ENCODE data around the gene DOK6.
"Not testable (repeated sequence)": the region's sequence is repeated elsewhere in the genome, so short reads cannot be mapped to it uniquely, and the experiment has no call there.

The DOK6 gene

GRCh38 chr18:69631281-69631680 is 230.6 kb downstream of the DOK6 start:
- no peak for DNase-seq

- no peak for DNase-seq
Observed at GRCh38 chr18:69635482-69635881, 234.8 kb downstream of the DOK6 start.

GRCh38 chr18:69636529-69637301 is 236.0 kb downstream of the DOK6 start:
- peak; percentile 7 for DNase-seq

DNA sequence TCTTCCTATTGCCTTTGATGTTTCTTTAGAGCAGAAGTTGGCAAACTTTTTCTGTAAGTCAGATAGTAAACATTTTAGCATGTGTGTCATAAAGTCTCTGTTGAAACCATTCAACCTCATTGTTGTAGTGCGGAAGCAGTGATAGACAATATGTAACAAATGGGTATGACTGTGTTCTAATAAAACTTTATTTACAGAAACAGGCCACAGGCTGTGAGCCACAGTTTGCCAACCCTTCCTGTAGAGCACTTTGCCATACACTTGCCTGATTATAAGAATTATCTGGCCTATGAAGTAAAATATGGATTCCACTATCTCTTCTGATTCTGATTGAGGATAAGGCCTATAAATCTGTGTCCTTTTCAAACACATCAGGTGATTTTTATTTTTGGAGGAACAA is 237.4 kb downstream of the DOK6 start:
- no peak for DNase-seq

- no peak for DNase-seq
Observed at GRCh38 chr18:69647702-69648101, 247.0 kb downstream of the DOK6 start.

DNA sequence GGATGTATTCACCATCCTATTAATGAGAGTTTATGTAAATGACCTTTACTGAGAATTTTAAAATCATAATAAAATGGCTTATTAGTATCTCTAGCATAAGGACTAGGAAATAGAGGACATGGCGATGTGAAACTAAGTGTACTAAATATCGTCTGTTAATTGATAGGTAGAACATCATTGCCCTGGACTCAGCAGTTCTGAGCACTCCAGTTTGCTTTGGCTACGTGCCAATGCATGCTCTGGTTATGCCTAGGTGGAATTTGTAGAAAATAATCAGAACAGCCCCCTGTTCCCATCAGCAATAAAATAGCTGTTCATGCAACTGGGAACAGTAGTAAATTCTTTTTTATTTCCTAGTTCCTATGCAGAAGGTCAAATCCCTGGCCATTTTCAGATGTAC is 247.8 kb downstream of the DOK6 start:
- DNase-seq: no peak

- DNase-seq: no peak
Observed at GRCh38 chr18:69649684-69650083, 249.0 kb downstream of the DOK6 start.

GRCh38 chr18:69651243-69651642 is 250.6 kb downstream of the DOK6 start:
- no peak for DNase-seq

- no peak for DNase-seq
Observed at GRCh38 chr18:69655816-69656215, 255.1 kb downstream of the DOK6 start.

- no peak for DNase-seq
Observed at GRCh38 chr18:69658103-69658502, 257.4 kb downstream of the DOK6 start.

DNA sequence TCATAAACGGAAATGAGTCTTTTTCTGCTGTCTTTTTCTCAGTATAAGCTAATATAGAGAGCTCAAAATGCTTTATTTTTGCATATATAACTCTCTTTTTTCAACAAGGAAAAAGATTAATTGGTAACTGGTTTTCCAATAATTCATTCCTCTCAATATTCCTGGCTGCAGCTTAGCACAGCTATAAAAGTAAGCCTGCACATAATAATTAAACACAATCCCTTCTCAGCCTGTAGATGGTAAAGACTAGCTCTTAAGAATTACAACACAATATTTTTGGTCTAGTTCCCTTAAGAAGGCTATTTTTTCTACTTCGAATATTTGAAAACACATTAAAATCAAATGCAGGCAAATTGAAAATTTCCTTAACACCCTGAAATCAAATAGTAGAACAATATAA is 258.0 kb downstream of the DOK6 start:
- no peak for DNase-seq

DNA sequence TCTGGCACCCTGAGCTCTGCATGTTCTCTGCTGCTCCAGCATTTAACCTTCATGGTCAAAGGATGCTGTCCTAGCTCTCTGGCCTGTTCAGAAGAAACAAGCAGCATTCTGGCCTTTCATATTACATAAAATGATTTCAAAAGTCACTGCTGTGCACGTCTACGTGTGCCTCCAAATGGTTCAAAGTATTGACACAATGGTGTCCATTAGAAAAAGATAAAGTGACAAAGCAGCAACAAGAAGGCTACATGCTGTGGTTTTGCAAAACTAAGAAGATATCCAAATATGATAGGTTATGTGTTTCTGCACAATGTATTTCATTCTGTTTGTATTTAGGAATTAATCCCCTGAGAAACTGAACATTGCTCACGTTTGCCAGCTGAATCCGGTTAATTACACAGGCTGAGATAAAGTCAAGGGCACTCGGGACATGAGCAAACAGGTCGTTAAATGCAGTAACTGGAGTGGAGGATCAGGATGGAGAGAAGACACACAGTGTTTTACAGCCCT is 258.5 kb downstream of the DOK6 start:
- DNase-seq: no peak

DNA sequence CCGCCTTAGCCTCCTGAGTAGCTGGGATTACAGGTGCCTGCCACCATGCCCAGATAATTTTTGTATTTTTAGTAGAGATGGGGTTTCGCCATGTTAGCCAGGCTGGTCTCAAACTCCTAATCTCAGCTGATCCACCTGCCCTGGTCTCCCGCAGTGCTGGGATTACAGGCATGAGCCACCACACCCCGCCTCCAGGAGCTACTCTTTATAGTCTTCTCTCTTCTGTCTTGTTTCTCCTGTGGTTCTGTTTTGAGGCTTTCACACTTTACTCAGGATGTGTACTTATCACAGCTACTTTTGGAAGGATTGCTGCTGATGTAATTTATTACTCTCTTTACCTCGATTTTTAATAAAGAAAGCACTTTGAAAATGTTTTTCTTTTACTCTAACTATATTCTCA is 261.4 kb downstream of the DOK6 start:
- DNase-seq: not testable (repeated sequence)

- DNase-seq: no peak
Observed at GRCh38 chr18:69664399-69664798, 263.7 kb downstream of the DOK6 start.

GRCh38 chr18:69674292-69674877 is 273.7 kb downstream of the DOK6 start:
- DNase-seq: no peak

GRCh38 chr18:69674966-69675365 is 274.3 kb downstream of the DOK6 start:
- DNase-seq: no peak

- DNase-seq: no peak
Observed at GRCh38 chr18:69677595-69677994, 276.9 kb downstream of the DOK6 start.

- no peak for DNase-seq
Observed at GRCh38 chr18:69680123-69680522, 279.4 kb downstream of the DOK6 start.

DNA sequence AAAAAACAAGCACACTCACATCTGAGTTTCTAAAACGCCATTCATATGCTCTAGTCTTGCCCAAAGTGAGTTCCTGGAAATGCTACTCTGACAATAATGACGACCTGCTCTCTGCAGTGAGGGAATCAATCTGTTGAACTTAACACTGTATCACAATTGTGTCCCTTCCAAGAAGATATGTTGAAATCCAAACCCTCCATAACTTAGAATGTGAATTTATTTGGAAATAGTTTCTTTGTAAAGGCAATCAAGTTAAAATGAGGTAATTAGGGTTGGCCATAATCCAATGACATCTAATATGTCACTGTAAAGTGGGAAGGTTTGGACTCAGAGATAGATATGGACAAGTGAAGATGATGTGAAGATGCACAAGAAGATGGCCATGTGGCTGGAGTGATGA is 282.5 kb downstream of the DOK6 start:
- DNase-seq: no peak

DNA sequence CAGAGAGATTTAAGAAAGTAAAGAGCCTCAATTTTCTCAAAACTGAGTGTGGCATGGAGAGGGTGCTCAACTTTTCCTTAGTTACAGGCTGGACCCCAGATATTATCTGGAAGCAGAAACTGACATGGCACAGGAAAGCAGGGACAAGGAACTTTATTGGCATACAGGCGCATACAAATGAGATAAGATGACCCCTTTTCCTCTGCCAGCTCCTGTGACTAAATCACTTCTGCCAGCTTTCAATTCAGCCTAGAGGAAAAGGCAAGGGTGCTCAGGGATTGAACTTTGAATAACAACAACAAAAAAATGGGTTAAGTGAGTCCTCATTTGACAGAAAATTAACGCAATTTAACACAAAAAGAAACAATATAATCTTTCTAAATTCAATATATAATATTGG is 284.1 kb downstream of the DOK6 start:
- no peak for DNase-seq

DNA sequence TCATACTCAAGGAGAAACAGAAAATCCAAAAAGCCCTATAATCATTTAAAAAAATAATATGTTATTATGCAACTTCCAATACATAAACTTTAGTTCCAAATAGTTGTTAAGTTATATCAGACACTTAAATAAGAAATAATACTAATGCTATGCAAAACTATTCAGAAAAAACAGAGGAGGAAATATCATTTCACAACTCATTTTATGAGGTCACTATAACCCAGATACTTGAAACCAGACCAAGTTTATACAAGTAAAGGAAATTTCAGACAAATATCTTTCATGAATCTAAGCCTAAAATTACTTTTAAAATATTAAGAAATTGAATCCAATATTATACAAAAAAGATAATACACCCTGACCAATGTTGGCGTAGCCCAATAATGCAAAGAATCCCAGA is 286.2 kb downstream of the DOK6 start:
- no peak for DNase-seq

- DNase-seq: no peak
Observed at GRCh38 chr18:69689121-69689759, 288.6 kb downstream of the DOK6 start.

GRCh38 chr18:69691008-69691760 is 290.5 kb downstream of the DOK6 start:
- DNase-seq: no peak
